Activated naive CD4-positive, alpha-beta T cell (primary cell): Measurements from ENCODE around the gene ARMC6.
"Not testable (repeated sequence)": the region's sequence is repeated elsewhere in the genome, so short reads cannot be mapped to it uniquely, and the experiment has no call there.

Source experiments
- DNase-seq, 4 experiments: peaks; one replicate each; lab custom pipeline; 2025; lab: John Stamatoyannopoulos, UW

The ARMC6 gene

DNA sequence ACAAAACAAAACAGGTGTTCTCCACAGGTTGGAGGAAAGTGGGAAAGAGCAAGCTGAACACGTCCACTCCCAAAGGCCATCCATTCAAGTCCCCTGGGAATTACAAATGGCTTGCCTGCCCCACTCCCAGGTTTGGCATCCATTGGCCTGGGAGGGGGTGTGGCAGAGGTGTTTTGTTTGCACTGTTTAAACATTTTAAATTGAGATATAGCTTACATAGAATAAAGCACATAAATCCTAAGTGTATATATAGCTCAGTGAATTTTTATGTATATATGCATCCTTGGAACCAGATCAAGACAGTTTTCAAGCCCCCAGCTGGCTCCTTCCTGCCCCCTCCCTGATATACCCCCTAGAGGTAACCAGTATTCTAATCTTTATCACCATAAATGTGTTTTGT is 43.1 kb downstream of the ARMC6 start:
- DNase-seq = no peak

DNA sequence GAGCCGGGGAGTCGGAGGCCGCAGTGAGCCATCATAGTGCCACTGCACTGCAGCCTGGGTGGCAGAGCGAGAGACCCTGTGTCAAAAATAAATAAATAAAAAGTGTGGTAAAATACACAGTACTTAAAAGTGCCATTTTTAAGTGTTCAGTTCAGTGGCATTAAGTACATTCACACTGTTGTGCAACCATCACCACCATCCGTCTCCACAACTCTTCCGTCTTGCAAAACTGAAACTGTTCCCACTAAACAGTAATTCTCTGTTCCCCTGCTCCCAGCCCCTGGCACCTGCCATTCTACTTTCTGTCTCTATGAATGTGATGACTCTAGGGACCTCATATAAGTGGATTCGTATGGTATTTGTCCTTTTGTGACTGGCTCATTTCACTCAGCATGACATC is 43.7 kb downstream of the ARMC6 start:
- DNase-seq = no peak

DNA sequence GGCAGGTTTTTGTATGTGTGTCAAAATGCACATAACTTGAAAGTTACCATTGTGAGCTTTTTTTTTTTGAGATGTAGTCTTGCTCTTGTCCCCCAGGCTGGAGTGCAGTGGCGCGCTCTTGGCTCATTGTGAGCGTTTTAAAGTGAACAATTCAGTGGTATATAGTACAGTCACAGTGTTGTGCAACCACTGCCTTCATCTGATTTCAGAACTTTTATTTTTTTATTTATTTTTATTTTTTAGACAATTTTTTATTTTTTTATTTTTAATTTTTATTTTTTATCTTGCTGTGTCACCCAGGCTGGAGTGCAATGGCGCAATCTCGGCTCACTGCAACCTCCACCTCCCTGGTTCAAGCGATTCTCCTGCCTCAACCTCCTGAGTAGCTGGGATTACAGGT is 45.4 kb downstream of the ARMC6 start:
- no peak for DNase-seq

DNA sequence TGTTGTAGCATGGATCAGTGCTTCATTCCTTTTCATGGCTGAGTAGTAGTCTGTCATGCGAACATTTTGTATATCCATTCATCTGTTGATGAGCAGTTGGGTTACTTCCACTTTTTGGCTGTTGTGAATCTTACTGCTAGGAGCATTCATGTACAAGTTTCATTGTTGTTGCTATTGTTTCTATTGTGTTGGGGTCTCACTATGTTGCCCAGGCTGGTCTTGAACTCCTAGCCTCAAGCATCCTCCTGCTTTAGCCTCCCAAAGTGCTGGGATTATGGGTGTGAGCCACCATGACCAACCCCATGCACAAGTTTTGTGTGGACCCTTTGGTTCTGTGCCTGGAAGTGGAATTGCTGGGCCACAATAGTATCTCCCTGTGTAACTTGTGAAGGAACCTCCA is 46.2 kb downstream of the ARMC6 start:
- DNase-seq = no peak

DNA sequence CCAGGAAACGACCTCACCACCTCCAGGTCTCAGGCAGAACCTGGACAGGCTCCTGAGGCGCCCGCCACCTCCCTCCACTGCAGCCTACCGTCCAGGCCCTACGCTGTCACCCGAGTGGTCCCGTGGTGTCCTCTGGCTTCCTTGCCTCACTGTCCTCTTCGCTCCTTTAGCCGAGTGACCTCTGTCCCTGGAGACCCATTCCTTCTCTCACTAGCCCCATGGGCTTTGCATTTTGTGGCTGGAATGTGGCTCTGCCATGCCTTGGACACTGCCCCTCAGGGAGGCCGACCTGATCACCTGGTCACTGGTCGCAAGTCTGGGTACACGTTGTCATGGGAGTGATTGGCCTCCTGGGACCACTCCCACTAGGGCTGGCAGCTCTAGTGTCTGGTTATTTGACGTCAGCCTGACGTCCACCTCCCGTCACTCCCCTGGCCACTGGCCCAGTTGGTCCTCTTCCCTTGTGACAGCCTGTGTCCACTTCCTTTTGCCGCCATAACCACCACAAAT is 48.3 kb downstream of the ARMC6 start:
- DNase-seq = no peak

DNA sequence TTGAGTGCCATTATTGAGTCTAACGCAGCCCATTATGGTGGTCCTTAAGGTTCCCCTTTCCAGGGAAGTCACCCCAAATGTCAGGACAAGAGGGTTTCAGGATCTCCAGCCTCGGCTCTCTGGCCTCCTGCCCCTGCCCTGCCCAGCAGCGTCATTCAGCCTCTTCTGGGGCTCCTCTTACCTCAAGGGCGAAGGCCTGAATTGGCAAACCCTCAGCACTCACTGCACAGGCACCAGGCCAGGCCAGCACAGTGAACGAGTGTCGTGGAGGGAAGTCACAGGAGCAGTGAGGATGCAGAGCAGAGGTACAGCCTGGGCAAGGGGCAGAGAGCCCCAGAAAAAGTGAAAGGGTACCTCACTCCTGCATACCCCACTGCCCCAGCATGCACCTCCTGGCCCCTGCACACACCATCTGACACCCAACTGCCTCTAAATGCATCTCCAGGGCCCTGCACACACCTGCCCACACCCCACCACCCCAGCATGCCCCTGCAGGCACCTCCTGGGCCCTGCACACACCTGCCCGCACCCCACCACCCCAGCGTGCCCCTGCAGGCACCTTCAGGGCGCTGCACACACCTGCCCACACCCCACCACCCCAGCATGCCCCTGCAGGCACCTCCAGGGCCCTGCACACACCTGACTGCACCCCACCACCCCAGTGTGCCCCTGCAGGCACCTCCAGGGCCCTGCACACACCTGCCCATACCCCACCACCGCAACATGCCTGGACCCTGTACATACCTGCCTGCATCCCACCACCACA is 50.2 kb downstream of the ARMC6 start:
- DNase-seq = no peak

DNA sequence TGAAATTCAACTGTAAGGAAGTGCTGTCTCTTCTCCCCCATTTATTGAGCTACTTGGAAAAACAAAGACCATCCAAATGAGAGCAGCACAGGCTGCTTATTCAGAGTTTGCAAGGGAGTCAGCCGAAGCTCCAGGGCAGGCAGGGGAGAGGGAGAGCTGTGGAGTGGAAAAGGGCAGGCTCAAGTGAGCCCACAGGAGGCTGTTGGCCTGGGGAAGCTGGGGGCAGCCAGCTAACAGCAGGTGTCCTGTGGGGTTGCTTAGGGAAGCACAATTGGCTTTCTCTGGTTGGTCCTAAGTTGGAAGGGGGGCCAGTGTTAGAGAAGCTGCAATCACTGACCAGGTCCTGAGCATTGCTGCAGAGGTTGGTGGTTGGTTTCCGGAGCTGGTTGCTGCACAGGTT is 54.3 kb downstream of the ARMC6 start:
- DNase-seq = no peak

DNA sequence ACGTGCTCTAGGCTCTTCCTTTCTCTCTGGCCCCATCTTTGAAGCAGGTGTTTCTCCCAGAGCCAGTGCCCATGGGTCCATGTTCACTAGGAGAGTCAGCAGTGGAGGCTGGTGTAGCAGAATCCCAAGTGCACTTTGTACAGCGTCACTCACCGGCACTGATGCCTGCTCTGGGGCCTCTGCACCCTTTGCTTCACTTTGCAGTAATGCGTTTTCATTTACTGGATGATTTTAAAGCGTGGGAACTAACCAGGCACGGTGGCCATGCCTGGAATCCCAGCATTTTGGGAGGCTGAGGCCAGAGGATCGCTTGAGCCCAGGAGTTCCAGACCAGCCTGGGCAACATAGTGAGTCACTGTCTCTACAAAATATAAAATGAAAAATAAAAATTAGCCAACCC is 61.1 kb downstream of the ARMC6 start:
- no peak for DNase-seq

DNA sequence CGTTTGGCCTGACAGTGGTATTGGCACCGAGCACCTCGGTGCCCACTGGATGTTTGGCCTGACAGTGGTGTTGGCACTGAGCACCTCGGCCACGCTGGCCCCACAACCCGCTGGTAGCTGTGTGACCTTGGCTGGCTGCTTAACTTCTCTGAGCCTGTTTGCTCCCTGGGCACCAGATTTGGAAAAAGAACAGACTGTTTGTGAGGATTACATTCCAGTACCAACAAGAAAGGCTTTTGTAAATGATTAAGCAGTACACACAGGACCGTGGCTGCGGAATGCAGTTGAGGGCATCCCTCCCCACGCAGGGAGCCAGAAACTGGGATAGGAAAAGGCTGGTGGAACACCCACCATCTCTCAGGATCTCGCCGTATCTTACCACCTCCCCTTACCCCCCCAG is 62.3 kb downstream of the ARMC6 start:
- DNase-seq = no peak

DNA sequence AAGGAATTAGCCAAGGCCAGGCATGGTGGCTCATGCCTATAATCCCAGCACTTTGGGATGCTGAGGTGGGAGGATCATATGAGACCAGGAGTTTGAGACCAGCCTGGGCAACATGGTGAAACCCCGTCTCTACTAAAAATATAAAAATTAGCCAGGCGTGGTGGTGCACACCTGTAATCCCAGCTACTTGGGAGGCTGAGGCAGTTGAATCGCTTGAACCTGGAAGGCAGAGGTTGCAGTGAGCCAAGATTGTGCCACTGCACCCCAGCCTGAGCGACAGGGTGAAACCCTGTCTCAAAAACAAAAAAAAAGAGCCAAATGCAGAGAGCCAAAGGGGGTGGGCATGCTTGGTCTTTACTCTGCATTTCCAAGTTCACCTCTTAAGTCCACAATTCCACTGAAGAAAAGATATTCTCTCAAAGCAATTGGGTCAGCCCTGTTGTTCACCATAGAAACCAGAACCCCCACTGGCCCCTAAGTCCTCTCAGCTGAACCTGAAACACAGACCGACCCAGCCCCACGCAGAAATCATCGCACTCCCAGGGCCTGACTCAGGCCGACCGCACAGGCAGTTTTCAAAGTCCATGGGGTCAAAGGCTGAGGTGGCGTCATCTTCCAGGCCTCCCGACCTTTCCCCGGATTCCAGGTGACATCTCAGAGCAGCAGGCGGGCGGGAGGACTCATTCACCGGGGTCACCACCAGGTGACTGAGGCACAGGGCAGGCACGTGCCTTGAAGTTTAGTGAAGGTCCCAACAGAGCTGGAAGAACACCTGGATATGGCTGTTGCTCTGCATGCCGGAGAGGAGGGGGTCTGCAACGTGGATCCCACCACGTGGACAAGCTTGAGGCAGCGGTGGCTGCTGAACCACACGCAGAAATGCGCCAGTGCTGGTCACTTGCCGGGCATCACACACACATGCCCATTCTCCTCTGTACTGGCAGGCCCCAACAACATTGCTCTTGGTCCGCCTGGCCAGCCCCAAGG is 63.5 kb downstream of the ARMC6 start:
- DNase-seq = no peak

DNA sequence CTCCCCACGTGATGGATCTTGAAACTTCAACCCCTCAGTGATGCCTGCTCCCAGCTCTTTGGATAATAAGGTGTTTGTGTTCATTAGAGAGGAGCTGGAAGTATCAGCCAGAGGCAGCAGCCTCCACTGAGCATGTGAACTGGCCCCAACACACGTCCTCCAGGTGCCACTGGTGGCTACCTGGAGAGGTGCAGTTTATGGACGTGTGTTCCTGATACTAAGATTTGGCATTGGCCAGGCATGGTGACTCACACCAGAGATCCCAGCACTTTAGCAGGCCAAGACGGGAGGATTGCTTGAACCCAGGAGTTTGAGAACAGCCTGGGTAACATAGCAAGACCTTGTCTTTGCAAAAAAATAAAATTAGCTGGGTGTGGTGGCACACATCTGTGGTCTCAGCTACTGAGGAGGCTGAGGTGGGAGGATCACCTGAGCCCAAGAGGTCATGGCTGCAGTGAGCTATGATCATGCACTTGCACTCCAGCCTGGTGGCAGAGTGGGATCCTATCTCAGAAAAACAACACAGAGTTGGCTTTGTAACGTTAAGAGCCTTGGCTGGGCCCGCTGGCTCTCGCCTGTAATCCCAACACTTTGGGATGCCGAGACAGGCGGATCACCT is 64.8 kb downstream of the ARMC6 start:
- DNase-seq = no peak

DNA sequence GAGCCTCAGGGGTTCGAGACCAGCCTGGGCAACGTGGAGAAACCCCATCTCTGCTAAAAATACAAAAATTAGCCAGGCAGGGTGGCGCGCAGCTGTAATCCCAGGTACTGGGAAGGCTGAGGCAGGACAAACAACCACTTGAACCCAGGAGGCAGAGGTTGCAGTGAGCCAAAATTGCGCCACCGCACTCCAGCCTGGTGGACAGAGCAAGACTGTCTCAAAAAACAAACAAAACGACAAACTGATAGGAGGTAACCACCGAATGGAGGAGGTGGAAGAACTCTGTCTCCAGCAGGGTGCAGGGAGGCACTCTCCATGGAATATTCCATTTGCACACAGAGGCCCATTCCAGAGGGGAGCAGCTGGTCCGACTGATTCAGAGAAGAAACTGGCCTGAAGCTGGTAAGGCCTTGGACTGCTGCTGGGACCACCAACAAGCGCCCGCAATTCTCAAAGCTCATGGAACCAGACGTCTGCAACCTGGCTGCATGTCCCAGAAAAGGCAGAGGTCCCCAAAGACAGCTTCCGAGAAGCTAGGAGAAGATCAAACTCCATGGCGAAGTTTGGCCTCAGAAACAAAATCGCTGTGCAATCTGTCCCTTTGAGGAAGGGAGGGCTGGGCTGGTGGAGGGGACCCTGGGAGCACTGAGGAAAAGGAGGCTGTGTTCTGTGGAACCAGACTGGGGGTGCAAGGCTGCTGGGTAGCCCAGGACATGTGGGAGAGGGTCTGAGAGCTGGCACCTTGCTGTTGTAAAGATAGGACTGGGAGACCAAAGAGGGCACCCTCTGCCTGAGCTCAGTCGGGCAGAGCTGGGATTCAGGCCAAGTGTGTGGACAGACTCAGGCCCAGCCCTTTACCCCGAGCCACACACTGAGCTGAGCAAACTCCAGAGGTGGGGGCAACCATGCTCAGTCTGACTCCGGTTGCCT is 65.6 kb downstream of the ARMC6 start:
- DNase-seq = no peak

DNA sequence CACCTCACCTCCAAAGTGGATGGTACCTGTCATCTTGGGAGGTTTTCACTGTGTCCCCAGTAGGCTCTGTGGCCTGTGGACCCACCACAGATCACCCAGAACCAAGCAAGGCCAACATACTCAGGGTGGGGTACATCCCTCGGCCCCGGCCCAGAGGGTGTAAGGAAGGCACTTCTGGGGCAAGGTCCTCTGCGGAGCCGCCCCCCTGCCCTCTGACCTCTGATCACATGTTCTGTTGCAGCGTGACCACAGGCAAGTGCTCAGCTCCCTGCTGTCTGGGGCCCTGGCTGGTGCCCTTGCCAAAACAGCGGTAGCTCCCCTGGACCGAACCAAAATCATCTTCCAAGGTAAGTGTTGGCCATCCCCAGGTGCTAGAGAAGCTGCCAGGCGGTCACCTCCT is 68.1 kb downstream of the ARMC6 start:
- DNase-seq = no peak

DNA sequence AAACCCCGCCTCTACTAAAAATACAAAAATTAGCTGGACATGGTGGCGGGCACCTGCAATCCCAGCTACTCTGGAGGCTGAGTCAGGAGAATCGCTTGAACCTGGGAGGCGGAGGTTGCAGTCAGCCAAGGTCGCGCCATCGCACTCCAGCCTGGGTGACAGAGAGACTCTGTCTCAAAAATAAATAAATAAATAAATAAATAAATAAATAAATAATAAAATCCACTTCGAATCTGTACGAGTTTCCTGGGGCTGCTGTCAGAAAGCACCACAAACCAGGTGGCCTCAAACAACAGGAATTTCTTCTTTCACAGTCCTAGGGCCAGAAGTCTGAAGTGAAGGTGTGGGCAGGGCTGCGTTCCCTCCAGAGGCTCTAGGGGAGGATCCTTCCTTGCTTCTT is 69.2 kb downstream of the ARMC6 start:
- DNase-seq = not testable (repeated sequence)

DNA sequence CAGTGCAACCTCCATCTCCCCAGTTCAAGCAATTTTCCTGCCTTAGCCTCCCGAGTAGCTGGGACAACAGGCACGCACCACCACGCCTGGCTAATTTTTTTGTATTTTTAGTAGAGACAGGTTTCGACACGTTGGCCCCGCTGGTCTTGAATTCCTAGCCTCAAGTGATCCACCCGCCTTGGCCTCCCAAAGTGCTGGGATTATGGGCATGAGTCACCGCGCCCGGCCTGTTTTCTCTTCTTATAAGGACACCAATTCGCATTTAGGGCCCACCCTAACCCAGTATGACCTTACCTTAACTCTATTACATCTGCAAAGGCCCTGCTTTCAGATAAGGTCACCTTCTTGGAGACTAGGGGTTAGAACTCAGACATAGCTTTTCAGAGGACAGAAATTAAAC is 69.8 kb downstream of the ARMC6 start:
- no peak for DNase-seq

DNA sequence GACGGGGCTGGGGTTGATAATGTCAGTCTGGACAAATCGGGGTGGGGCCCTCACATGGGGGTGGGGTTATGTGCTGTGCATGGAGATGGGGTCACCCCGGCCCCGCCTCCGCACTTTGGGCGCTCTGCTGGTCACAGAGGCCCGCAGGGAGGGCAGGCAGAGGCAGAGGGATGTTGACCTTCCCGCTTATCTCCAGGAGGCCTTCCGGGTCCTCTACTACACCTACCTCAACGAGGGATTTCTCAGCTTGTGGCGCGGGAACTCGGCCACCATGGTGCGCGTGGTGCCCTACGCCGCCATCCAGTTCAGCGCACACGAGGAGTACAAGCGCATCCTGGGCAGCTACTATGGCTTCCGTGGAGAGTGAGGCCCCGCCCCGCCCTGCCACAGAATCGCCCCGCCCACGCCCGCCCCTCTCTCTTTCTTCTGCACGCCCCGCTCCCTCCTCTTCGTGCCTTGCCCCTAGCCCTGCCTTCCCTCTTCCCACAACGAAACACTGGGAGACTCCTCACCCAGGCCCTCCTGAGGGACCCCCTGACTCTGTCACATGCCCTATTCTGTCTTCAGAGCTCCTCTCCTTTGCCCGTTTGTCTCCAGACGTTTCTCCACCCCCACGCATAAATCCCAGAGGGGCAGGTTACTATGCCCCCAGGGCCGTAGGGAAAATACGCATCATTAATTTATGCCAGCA is 72.1 kb downstream of the ARMC6 start:
- no peak for DNase-seq

DNA sequence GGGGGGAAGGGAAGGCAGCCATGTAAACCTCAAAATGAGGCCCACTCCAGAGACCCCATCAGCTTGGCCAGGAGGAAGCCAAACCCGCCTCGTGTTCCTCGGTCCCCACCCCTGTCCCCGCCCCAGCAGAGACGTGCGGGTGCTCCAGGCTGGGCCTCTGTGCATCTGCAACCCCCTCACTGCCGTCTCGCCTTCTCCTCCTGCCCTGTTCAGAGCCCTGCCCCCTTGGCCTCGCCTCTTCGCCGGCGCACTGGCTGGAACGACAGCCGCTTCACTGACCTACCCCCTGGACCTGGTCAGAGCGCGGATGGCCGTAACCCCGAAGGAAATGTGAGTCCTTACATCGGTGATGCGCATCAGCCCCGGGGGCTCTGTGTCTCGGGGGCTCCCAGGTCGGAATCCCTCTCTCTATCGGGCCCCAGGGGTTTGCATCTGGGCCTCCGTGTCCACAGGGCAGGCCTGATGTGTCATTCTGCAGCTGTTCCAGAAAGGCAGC is 72.7 kb downstream of the ARMC6 start:
- no peak for DNase-seq

DNA sequence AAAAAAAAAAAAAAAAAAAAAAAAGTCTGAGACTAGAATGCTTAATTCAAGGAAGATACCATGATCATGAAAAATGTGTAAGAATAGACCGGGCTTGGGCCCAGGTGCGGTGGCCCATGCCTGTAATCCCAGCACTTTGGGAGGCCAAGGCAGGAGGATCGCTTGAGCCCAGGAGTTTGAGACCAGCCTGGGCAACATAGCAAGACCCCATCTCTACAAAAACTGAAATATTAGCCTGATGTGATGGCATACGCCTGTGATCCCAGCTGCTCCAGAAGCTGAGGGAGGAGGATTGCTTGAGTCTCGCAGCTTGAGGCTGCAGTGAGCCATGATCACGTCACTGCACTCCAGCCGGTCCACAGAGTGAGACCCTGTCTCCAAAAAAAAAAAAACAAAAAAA is 73.5 kb downstream of the ARMC6 start:
- not testable (repeated sequence) for DNase-seq

DNA sequence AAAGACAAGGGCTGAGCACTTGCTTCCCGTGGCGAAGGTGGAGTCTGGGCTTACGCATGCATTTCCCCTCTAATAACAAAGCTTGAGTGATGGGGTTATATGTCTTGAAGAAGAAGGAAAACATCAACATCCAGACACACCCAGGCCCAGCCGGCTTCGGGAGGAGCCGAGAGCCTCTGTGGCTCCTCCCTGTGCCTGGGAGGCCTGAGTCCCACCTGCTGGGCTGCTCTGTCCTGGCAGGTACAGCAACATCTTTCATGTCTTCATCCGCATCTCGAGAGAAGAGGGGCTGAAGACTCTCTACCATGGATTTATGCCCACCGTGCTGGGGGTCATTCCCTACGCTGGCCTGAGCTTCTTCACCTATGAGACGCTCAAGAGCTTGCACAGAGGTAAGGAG is 74.3 kb downstream of the ARMC6 start:
- no peak for DNase-seq
